Measurements from ENCODE around the gene SPG7. TPM values are rescaled to one million over a fixed set of nuclear protein-coding genes. Genes with fewer than 3 reads are reported as not detected.

Gene SPG7
- total RNA-seq, 1 experiment from 2014 or later: 119 TPM

- H3K27ac ChIP-seq (ENCODE audit: insufficient read length, low read depth, low read length): no peak overlapping the region
- H2BK15ac ChIP-seq (ENCODE audit: low read depth, low read length): no peak overlapping the region
- Mint-ChIP-seq H3K4me1 (no peaks in the 10 kb centered on the region), H3K27me3 (ENCODE audit: low read depth) (no peaks in the 10 kb centered on the region), H3K4me3 (no peak overlapping the region), H3K36me3 (ENCODE audit: insufficient read depth in 1 of 3, low read depth in 3 of 3) (peaks cover 30 to 62% (median 53%) of the 10 kb centered on the region in 3 experiments; a peak in 6 of 7 replicates), H3K27ac (no peak overlapping the region), H3K9me3 (no peaks in the 10 kb centered on the region)
- H3K27me3 ChIP-seq (ENCODE audit: insufficient read depth, low read length): no peaks in the 10 kb centered on the region
- no peaks in the 10 kb centered on the region for H3K79me1 ChIP-seq (ENCODE audit: insufficient read depth, low read depth, low read length, poor library complexity, severe bottlenecking)
- TF ChIP-seq CTCF (conservative IDR thresholded peaks at IDR 0.05): no peak
- H3K9me3 ChIP-seq (ENCODE audit: control insufficient read depth, low read depth, low read length): no peaks in the 10 kb centered on the region
- no peak overlapping the region for H2AFZ ChIP-seq (ENCODE audit: low read length)
- no peak overlapping the region for H3K56ac ChIP-seq (ENCODE audit: insufficient read length, low read depth, low read length)
- no peak overlapping the region for H3K4ac ChIP-seq (ENCODE audit: low read depth, low read length)
- H3K79me2 ChIP-seq (ENCODE audit: insufficient read depth, low read length): no peaks in the 10 kb centered on the region
- H2BK12ac ChIP-seq (ENCODE audit: insufficient read length, low read depth, low read length): no peak overlapping the region
- no peak overlapping the region for H2AK5ac ChIP-seq (ENCODE audit: insufficient read length, low read length)
- H3T11ph ChIP-seq (ENCODE audit: low read length): no peak overlapping the region
- no peak for DNase-seq
- H3K18ac ChIP-seq (ENCODE audit: insufficient read length, low read depth, low read length): no peak overlapping the region
- H2BK5ac ChIP-seq (ENCODE audit: insufficient read length, low read length): no peak overlapping the region
- no peaks in the 10 kb centered on the region for H3K4me1 ChIP-seq (ENCODE audit: insufficient read depth, low read length)
- H3K4me2 ChIP-seq (ENCODE audit: insufficient read depth, insufficient read length, low read length): no peak overlapping the region
- H3K14ac ChIP-seq (ENCODE audit: insufficient read depth, low read length): no peak overlapping the region
- no peaks in the 10 kb centered on the region for H3K23me2 ChIP-seq (ENCODE audit: insufficient read length, low read depth, low read length, poor library complexity, severe bottlenecking)
- no peak overlapping the region for H4K5ac ChIP-seq (ENCODE audit: insufficient read length, low read depth, low read length)
- no peak overlapping the region for H2BK20ac ChIP-seq (ENCODE audit: low read depth, low read length, poor library complexity, severe bottlenecking)
- H4K91ac ChIP-seq (ENCODE audit: insufficient read length, low read depth, low read length): no peak overlapping the region
- H4K8ac ChIP-seq (replicated peaks; ENCODE audit: insufficient read length, low read depth, low read length): no peak overlapping the region
- no CpG with 5 or more reads among the region's 12 CpGs for WGBS (ENCODE audit: extremely low coverage, insufficient read length, low lambda C conversion rate)
- no peak overlapping the region for H3K23ac ChIP-seq (ENCODE audit: insufficient read length, low read depth, low read length)
- H4K20me1 ChIP-seq (ENCODE audit: control insufficient read depth, insufficient read depth, insufficient read length): no peaks in the 10 kb centered on the region
- H2BK120ac ChIP-seq (ENCODE audit: low read depth, low read length, poor library complexity, severe bottlenecking): no peak overlapping the region
- H3K9ac ChIP-seq (ENCODE audit: extremely low read depth, insufficient read length, low read length): no peak overlapping the region
Observed at GRCh38 chr16:89538286-89538685, 30.1 kb downstream of the SPG7 start.
